SKM-1 (cell line): Measurements from ENCODE around the gene BAIAP2L1.

Source experiments
- DNase-seq: peaks from one replicate; lab custom pipeline; 2025; ENCODE audit not compliant: unreplicated experiment; lab: John Stamatoyannopoulos, UW

Gene BAIAP2L1

DNA sequence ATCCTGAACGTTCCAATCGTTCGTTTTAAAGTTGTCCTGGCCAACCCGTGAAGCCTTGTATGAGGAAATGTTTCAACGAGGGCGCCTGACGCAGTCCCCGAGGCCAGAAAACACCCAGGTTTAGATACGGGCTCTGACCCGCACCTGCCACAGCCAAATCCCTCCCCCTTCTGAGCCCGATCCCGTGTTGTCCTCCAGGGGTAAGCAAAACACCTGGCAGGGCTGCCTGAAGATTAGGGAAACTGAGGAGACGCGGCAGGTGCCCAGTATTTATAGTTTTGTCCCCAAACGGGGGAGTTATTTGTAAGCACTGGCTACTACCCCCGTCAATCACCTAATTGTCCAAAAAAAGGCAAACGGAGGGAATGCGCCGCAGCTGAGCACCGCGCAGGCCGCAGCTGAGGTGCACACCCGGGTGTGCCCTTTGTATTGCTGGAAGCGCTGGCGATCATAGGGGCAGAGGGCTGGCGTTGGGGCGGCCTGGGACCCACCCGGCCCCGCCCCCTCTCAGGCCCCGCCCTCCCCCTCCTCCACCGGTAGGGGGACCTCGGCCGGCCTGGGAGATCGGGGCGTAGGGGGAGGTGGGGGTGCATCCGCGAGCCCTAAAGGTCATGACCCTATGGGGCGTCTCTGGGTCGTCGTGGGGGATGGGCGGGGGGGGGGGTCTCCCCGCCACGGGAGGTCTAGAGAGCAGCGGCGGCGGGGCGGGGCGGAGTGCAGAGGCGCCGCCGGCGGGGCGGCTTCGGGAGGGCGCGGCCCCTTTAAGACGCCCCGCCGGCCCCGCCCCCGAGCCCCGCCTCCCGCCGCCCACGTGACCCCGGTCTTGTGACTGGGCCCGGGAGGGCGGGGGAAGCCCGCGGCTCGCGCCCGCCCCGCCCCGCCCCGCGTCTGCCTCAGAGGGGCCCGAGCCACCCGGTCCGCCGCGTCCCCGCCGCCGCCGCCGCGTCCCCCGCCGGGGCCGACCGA lies 119.8 kb downstream of the BAIAP2L1 start, which contains the start of gene BRI3:
TSS of gene BRI3 (plus strand) at position 896 of the 966 bp plus-strand sequence. CDS start 110 bp downstream, outside the sequence.
- DNase-seq: peak; percentile 55

DNA sequence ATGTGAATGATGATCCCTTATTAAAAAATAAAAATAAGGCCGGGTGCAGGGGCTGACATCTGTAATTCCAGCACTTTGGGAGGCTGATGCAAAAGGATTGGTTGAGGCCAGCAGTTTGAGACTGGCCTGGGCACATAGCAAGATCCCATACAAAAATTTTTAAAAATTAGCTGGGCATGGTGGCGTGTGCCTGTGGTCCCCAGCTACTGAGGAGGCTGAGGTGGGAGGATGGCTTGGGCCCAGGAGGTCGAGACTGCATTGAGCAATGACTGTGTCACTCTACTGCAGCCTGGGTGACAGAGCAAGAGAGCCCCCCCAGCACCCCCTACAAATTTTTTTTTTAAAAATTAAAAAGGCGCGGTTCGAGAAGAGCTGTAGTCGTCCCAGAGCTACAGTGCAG lies 120.6 kb downstream of the BAIAP2L1 start:
- no peak for DNase-seq

DNA sequence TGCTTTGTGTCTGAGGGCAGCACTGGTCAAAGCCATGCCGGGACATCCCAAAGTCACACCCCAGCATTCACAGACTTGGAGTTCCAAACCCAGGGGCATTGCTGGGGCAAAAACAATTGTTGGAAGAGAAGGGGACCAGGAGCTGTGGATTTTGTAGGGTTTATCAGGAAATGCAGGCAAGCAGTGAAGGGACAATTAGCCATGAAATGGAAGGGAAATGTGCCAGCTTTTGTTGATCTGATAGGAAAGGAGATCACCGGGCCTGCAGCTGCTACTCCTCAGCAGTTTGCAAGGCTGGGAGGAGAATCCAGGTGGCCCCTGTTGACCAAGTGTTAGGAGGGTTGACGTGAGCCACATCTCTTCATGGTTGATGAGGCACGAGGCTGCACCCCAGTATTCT lies 122.0 kb downstream of the BAIAP2L1 start:
- DNase-seq: no peak

DNA sequence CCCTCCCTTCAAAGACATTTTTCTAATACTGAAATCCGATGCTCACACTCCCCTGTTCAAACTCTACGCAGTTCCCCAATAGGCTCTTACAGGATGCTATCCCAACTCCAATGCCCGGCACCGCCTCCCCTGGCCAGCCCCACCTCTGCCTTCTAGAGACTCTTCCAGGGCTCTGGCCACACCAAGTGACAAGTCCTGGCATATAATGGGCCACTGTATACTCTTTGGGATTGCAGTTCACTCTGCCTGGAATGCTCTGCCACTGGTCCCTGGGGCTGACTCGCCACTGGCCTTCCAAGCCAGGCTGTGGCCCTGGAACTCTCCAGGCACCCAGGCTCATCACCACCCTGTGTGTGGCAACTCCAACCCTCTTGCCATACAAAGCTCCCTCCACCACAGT lies 122.5 kb downstream of the BAIAP2L1 start:
- no peak for DNase-seq

DNA sequence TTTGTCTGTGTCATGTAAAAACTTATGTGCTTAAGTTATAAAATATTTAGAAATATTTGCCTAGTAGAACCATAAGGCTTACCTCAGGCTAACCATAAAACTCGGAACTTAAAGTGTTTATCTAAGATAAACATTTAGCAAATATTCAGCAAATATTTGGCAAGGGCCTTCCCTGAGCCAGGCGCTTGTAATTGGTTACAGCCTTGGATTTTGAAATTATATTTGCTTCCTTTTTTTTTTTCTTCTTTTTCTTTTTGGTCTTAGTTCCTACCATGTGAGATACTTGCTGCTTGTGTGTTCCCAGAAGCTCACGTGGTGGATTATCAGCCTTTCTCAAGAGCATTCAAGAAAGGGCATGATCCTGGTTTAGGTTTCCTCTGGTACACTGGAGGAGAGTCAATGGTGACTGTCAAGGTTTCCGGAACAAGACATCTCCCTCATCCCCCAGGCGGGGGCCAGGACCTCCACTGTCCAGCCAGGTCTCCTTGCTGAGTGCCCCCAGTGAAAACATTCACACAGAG lies 124.6 kb downstream of the BAIAP2L1 start:
- DNase-seq: peak; percentile 50

DNA sequence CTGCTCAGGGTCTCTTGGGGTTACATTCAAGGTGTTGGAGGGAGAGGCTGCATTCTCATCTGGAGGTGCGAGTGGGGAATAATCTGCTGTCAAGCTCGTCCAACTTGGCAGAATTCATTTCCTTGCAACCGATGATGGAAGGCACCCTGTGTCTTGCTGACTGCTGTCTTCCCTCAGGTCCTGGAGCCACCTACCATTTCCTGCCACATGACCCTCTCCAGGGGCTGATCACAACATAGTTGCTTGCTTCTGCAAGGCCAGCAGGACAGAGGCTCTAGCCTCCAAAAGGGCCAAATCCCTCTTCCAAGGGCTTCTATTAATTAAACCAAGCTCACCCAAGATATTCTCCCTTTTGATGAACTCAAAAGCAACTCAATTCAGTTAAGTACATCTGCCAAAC lies 133.6 kb downstream of the BAIAP2L1 start:
- DNase-seq: no peak

DNA sequence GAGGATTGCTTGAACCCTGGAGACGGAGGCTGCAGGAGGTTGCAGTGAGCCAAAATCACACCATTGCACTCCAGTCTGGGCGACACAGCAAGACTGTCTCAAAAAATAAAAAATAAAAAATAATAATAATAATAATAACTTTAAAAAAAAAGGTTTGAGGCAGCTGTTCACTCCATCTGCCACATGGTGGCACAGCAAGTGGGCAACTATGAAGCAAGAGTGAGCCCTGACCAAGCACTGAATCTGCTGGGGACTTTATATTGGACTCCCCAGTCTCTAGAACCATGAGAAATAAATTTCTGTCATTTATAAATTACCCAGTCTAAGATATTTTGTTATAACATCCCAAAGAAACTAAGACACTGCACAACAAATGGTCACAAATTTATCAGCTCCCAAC lies 134.1 kb downstream of the BAIAP2L1 start:
- no peak for DNase-seq

DNA sequence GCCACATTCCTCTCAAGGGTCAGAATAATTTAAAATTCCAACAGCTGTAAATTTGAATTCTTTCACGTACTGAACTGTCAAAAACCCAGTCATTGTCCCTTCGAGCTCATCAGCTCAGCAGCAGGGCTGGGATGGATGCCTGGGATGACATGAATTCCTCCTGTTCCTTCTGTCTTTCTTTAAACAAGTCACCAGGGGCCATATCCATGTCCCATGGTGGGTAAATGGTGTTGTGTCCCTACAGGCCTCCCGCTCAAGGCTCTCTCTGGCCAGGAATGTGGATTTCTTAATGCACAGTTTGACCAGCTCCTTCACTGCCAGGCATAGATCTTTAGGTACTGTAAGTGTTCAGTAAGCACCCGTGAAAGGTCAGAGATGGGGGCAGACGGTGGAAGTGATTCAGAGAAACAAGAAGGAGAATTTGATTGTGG lies 135.0 kb downstream of the BAIAP2L1 start:
- no peak for DNase-seq

DNA sequence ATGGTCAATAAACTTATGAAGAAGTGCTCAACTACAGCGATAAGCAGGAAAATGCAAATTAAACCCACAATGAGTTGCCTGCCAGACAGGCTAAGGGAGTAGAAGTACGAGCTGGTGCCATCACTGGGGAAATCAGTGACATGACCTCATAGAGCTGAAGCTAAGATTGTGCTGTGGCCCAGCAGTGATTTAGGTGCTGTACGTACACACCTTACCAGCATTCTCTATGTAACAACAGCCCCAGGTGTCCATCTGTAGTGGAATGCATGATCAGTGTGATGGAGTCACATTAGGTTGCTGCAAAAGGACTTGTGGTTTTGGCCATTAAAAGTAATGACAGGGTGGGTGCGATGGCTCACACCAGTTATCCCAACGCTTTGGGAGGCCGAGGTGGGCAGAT lies 143.2 kb downstream of the BAIAP2L1 start:
- no peak for DNase-seq

DNA sequence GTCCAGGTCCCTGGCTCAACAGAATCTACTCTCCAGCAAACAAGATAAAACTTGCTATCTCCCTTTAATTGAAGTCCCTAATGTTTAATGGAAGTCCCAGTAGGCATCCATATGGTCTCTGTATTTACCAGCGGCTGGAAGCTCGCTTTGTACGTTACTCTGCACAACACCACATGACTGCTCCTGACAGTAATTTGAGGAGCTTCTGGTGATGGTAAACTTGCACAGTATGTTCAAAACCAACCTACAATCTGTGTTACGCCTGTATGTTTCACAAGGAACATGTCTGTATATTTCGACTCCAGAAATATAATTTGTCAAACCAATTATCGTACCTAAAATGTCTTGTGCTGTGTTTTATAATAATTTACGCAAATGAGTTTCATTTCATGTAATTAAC lies 144.5 kb downstream of the BAIAP2L1 start:
- DNase-seq: no peak

DNA sequence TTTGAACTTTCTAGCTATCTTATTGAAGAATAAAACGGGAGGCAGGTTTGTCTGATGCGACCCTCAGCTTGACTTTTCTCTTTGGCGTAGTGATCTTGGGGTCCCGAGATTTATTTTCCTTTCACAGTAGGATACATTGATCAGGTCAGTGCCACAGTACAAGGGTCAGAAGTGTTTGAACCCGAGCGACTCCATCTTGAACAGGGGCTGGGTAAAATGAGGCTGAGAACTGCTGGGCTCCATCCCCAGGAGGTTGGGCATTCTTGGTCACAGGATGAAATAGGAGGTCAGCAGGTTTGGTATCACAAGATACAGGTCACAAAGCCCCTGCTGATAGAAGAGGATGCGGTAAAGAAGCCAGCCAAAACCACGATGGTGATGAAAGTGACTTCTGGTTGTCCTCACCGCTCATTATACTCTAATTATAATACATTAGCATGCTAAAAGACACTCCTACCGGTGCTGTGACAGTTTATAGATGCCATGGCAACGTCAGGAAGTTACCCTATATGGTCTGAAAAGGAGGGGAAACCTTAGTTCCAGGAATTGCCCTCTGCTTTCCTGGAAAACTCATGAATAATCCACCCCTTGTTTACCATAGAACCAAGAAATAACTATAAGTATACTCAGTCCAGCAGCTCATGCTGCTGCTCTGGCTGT lies 145.8 kb downstream of the BAIAP2L1 start:
- no peak for DNase-seq

DNA sequence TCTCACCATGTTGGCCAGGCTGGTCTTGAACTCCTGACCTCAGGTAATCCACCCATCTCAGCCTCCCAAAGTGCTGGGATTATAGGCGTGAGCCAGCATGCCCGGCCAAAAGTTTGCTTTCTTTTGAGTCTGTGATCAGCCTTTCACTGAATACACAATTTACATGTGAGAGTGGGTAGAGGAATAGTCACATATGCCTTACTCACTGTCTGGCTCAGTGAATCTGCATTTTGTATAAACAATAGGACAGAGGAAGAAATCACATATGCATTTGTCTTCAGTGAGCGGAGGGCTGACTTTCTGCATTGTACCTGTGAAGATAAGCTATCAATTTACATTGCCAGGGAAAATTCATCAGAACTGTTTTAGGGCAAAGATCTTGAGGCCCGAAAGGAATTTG lies 146.4 kb downstream of the BAIAP2L1 start:
- no peak for DNase-seq

DNA sequence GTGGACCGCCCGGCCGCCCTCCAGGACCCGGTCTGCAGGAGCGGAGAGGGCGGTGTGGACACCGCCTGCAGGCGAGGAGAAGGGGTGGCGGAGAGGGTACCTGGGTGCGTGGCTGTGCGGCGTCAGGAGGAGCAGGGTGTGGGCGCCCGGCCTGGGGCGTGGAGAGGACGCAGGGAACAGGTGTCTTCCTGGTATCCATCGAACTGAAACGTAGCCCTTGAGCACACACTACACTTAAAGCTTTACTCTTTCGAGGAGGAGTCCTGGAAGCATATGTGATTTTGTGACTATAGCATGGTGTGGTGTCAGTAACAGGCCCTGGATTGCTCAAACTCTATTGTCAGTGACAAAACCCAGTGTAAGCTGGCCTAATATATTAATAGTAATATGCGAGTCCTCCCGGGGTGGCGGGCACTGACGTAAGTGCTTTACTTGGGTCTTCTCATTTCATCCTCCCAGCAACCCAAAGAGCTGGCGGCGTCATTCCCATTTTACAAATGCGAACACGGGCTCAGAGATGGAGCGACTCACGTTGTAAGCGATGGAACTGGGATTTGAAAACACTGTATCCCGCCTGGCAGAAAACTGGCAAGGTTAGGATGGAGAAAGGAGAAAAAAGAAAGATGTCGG lies 148.3 kb downstream of the BAIAP2L1 start:
- no peak for DNase-seq

DNA sequence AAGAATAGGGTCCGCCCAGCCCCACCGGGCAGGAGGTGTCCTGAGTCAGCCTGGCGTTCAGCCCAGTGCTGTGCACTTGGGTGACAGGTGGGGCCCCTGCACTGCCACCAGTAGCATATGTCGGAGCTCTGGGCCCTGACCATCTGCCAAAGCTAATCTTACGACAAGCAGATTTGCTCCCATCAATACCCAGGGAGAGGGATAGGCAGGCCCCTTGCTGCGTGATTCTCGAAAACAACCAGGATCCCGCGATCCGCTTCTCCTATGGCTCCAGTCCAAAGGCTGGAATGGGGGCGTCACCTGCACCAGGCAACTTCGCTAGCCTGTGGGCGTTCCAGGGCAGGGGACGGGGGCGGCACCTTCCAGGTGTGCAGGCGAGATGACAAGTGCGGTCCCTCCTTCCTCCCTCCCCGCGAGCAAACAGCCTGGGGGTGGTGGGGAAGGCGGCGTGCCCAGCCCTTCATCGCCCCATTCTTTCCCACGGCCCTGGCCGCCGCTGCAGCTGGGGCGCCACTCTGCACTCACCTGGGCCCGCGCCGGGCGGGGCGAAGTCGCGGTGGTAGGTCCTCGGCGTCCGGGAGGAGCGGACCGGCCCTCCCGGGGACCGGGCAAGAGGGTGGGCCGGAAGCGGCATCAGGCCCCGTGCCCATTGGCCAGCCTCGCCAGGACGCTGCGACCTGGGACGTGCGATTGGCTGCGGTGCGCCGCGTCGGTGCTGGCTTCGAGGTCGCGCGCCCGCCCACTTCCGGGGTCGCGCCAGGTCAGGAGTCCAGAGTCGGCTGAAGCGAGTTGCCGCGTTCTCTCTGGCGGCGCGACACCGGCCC lies 149.1 kb downstream of the BAIAP2L1 start, which contains the start of gene TECPR1:
TSS of gene TECPR1 (minus strand) at position 632 of the 824 bp plus-strand sequence. CDS start 6,086 bp downstream, outside the sequence.
- peak; percentile 77 for DNase-seq

DNA sequence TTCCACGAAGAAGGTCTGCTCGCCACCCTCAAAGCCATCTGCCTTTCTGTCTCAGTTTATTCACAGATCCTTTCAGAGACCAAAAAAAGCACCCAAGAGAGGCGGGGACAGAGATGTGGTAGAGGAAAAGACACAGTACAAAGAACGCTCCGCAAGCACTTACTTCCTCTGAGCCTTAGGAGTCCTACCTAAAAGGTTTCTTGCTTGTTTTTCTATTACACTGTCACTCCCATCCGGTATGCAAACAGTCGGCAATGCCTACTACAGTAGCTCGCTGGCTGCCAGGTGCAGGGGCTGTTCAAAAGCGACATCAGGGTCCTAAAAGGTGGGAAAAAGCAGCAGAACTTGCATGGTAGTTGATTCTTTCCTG lies 149.7 kb downstream of the BAIAP2L1 start:
- no peak for DNase-seq

DNA sequence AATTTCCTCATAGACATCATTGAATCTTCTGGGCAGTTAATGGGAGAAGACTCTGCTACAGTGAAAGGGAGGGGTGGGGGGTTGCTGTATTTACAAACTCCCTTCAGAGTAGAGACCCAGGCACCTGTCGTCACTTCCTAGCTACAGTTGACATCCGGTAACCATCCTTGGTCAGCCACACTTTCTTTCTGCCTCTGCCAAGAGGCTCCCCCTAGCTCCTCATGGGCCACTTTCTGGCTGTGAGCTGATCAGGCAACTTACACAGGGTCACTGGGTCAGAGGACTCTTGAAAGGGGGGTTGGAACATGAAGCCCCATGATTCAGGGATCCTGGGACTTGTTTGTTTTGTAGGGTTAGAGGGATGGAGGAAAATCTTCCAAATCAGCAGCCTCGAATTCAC lies 150.1 kb downstream of the BAIAP2L1 start:
- no peak for DNase-seq

DNA sequence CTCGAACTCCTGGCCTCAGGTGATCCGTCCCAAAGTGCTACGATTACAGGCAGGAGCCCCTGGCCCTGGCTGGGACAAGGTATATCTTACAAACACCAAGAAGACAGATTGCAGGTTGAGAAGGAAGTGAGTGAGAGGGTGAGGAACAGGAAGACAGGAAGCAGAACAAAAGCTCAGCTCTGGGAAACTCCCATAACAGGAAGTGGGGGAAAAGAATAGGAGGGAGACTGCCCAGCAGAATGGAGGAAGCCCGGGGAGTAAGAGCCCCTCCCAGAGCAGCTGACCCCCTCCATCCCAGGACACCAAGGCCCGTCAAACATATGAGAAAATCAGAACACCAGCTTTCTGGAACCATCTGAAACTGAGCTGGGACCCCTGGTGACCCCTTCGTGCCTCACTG lies 151.8 kb downstream of the BAIAP2L1 start:
- DNase-seq: peak; percentile 17

DNA sequence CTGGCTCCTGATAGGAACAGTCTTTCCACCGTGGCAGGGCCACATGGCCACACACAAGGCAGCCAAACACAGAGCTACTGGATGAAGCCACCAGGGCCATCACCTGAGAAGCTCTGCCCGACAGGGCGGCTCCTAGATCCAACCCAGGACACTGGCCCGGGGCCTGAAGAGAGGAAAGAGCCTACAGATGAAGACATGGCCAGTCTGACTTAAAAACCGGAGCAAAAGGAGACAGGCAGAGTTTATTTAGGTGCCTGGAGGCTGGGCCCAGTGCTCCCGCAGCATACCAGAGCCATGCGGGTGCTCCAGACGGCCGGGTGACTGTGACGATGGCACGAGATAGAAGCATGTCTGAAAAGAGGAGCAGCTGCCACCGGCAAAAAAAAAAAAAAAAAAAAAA lies 152.7 kb downstream of the BAIAP2L1 start:
- DNase-seq: no peak

DNA sequence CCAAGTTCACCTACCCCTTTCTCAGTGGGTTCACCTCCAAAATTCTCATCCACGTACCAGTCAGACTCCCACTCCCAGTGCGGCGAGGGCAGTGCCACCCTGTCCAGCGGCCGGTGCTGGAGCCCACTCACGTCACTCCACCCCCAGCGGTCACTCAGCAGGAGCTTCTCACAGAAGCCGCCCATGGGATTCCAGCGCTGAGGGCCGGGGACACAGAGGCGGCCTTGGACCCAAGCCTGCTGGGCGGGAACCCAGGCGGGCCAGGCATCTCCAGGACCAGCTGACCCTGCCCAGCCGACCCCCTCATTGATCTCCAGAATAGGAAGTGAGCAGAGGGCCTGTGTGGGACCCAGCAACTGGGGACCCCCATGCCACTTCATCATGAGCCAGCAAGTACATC lies 156.0 kb downstream of the BAIAP2L1 start:
- no peak for DNase-seq

DNA sequence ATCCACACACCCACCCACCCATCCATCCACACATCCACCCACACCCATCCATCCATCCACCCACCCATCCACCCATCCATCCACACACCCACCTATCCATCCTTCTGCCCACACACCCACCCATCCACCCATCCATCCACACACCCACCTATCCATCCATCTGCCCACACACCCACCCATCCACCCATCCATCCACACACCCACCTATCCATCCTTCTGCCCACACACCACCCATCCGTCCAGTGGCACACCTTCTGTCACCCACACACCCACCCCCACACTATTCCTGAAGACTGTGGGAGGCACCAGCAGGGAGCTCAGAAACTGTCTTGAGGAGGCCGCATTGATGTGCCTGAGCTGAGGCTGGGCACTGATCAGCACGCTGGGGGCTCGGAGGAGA lies 158.0 kb downstream of the BAIAP2L1 start:
- no peak for DNase-seq

DNA sequence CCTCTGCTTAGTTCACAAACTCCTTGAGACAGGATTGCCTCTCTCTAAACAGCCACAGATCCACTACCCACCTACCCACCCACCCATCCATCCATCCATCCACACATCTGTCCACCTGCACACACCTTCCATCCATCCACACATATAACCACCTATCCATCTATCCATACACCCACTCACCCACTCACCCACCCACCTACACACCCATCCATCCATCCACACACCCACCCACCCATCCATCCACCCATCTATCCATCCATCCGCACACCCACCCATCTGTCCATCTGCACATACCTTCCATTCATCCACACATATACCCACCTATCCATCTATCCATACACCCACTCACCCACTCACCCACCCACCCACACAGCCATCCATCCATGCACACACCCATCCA lies 158.5 kb downstream of the BAIAP2L1 start:
- no peak for DNase-seq
